ENCODE results near the gene CCDC24.

Gene CCDC24

GRCh38 chr1:44045064-44045463 lies 53.7 kb downstream of the CCDC24 start:
- no peak for DNase-seq

All from activated gamma-delta T cell treated with Interleukin-2 at 50 U/mL for 16 hours (primary cell).